GM12891 (cell line): ENCODE results near the gene IQCK.

Experiments
- POLR2A ChIP-seq: IDR thresholded peaks from 2 replicates; pipeline ENCODE4 v1.6.1; 2011; ENCODE audit warnings: low read depth, low read length, control low read depth
- POLR2AphosphoS5 ChIP-seq: IDR thresholded peaks from 2 replicates; pipeline ENCODE4 v1.6.1; 2011; ENCODE audit warnings: low read depth, low read length, control low read depth
- TAF1 ChIP-seq: IDR thresholded peaks from 2 replicates; pipeline ENCODE4 v1.6.1; 2011; ENCODE audit warnings: low read depth, low read length, control low read depth

DNA sequence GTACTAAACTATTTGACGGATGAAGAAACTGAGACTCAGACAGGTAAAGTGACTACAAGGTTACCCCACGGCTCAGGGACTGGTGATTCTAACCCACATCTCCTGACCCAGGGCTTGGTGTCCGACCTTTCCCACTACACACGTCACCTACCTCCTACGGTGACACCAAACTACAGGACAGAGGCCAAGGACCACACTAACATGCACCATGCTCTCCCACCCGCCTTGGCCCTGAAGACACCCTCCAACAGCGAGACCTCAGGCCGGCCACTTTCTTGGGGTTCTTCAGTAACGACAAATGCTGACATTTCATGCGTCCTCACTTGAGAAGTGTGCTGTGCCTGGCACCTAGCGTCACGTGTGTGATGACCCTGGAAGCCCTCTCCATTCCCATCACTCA, 6.4 kb upstream of the IQCK start:
- TF ChIP-seq POLR2A = no peak
- no peak for TF ChIP-seq TAF1
- TF ChIP-seq POLR2AphosphoS5 = no peak
